GM08714 (cell line): Measurements from ENCODE around the gene FNBP1.

Source experiments
- H3K4me3 ChIP-seq: fragments of 200-500 bp; sonication (Bioruptor generic); 2 replicates; pipeline ENCODE4 v1.5.1; 2014; ENCODE audit warnings: mild to moderate bottlenecking, low read length, inconsistent platforms
- ZNF274 ChIP-seq: IDR thresholded peaks from 2 replicates; pipeline ENCODE4 v1.6.1; 2012; ENCODE audit warnings: mild to moderate bottlenecking, low read depth, low read length

FNBP1 gene

DNA sequence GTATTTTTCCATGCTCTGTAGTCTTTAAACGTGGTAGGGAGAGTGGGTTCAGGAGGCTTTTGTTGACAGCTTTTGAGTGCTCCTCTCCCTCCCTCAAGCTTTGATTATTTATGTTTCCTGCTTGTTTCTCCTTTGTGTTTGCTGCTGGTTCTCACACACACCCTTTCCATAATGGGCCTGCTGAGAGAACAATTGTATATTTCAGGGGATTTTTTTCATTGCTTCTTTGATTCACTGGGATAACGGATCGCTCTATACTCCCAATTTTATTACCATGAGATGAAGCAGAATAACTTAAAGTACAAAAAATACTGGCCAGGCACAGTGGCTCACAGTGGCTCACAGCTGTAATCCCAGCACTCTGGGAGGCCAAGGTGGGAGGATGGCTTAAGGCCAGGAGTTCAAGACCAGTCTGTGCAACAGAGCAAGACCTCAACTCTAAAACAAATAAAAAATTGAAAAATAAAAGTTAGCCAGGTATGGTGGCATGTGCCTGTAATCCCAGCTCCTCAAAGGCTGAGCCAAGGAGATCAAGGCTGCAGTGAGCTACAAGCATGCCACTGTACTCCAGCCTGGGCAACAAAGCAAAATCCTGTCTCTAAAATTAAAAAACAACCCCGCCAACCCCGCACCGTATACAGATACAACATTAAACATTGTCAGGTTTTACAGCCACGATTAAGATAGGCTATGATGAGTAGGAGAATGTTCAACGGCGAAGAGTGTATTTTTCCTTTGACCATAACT, 140.8 kb downstream of the FNBP1 start:
- TF ChIP-seq ZNF274 = no peak
- no peak overlapping the region for H3K4me3 ChIP-seq

DNA sequence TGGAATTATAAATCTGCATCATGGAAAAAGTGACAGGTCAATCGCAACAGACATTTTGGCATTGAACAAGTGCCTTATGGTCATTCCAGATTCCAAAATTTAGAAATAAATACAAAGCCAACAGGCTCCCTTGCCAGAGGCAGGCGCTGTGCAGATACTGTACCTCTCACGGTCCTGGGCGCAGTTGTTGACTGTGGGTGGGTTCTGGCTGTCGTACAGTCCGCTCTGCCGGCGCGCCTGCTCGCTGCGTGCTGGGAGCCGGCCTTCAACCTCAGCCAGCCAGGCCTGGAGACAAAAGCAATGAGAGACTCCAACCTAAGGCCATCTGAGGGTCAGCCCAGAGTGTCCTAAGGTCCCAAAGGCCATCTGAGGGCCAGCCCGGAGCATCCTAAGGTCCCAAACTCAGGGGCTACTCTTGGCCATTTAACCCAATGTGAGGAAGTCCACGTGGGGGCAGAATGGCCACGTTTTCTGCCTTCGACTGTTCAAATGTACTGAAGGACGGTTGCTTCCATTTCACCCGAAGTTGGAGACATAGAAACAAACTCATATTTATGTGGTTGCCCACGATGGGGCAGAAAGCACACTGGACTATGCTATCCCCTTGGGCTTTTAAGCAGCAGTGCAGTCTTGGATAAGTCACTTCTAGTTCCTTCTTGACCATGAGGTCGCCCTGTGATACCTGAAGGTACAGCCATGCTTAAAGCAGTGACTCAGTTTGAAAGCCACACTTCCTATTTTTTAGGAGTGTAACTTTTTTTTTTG, 142.5 kb downstream of the FNBP1 start:
- no peak for TF ChIP-seq ZNF274
- H3K4me3 ChIP-seq = no peak overlapping the region

DNA sequence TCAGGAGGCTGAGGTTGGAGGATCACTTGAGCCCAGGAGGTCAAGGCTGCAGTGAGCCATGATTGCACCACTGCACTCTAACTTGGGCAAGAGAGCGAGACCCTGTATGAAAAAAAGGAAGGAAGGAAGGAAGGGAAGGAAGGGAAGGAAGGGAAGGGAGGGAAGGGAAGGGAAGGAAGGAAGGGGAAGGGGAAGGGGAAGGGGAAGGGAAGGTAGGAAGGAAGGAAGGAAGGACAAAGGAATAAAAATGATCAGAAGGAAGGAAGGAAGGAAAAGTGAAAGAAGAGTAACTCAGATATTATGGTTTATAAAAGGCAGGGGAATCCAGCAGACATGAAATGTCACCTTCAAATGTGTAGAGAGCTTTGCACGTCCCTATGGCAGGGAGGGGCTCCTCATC, 143.4 kb downstream of the FNBP1 start:
- TF ChIP-seq ZNF274 = no peak

DNA sequence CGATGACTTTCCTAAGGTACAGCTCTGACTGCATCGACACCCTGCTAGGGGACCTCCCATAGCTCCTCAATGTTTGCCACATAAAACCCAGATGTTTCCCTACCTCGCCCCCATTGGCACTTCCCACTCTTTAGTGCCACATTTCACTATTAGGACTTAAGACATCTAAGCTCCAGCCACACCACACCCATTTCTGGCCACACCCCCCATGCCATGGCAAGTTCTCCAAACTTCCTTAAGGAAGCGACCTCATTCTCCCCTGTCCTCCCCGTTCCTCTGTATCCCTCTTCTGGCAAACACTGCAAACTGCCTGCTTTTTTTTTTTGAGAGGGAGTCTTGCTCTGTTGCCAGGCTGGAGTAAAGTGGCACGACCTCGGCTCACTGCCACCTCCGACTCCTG, 144.8 kb downstream of the FNBP1 start:
- TF ChIP-seq ZNF274 = no peak
- no peak overlapping the region for H3K4me3 ChIP-seq

More for the DNA sequence above, 143.4 kb downstream of the FNBP1 start:
- H3K4me3 ChIP-seq = no peak overlapping the region

DNA sequence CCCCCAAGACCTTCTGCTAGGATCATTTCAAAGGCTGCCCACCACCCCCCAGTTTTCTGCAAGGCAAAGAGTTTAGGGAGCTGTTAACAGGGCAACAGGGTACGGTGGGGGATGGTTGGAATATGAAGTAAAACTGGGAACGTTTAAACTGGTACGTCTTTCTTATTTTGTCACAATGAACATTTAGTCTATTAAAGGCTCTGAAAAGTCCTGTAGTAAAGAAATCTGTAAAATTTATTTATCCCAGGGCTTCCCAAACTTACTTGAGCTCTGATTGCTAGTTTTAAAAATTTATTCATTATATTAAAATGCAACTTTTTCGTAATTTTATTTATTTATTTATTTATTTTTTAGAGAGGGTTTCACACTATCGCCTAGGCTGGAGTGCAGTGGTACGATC, 145.7 kb downstream of the FNBP1 start:
- TF ChIP-seq ZNF274 = no peak
- H3K4me3 ChIP-seq = no peak overlapping the region

DNA sequence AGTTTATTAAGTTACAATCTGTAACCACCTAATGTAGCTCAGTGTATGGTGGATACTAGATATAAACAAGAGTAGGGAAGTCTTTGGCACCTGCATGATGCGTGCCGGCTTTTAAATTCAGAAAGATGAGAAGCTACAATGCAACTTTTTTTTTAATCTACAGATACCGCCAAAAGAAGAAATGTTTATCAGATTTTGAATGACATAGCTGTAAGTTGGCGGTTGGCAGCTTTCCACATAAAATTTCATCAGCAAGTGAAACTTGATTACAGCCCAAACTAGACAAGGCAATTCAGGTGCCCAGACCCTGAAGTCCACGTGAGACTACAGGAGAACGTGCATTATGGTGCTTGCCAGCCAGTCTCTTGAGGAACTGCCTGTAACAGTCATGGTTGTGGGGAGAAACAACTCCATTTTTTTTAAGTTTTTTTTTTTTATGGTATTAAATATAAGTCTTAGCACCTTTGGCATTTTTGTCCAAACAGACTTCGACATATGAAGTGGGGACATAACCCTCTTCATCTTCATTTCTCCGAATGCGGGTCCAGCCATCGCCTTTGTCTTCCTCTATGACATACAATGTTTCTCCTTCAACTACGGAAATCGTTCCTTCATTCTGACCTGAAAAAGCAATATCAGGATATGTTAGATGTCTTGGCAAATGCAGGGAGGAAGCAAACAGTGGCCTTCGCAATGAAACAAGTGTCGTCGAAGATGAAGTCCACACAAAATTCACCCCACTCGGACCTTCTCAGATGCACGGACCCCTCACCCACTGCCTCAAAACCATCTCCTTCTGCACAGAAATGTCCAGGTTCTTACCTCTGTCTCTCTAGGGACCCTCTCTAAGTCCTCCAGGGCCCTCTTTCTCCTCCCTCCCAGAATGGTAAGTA, 147.4 kb downstream of the FNBP1 start:
- H3K4me3 ChIP-seq = no peak overlapping the region
- TF ChIP-seq ZNF274 = no peak

DNA sequence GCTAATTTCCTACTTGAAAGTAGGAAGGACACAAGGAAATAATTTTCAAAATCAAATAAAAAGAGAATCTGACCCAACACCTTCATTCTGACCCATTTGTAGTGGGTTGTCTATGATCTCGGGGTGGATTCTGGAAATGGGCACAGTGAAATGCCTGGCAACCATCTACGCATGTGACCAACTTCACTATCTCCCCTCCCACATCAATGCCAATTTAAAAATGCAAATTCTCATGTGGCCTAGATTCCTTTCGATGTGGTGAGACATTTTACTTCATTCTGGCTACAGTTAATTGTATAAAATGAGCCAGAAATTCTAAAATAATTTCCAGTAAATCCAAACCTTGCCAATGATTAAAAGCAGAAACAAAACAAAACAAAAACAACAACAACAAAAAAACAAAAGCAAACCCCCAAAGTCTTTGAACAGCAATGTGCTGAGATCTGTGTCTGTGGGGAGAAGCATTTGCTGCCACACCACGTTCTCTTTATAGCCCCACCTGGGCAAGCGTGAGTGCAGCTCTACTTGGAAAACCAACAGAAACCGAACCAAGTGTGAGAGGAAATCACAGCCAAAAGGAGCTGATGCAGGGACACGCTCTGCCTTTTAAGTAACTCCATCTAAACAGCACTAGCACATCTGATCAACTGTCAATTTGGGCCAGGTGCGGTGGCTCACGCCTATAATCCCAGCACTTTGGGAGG, 148.7 kb downstream of the FNBP1 start:
- no peak for TF ChIP-seq ZNF274
- H3K4me3 ChIP-seq = no peak overlapping the region

DNA sequence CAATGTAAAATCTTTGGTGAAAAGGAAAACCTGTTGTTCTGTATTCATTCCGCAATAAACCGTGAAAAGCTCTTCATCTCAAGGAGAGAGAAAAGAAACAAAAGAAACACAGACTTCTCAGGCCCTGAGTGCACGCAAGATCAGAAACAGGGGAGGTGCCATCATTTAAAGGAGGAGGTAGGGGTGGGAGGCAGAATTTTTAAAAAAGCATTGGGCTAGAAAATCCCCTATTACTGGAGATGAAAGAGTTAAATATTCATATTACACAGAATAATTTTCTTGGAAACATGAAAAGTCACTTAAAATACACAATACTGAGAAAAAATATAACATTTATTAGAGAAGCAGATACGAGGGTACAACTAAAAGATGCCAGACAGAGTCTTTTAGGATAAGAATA, 151.4 kb downstream of the FNBP1 start:
- no peak for TF ChIP-seq ZNF274
- H3K4me3 ChIP-seq = peak overlapping the region; percentile 49; the same call in 1 of the 2 replicates

DNA sequence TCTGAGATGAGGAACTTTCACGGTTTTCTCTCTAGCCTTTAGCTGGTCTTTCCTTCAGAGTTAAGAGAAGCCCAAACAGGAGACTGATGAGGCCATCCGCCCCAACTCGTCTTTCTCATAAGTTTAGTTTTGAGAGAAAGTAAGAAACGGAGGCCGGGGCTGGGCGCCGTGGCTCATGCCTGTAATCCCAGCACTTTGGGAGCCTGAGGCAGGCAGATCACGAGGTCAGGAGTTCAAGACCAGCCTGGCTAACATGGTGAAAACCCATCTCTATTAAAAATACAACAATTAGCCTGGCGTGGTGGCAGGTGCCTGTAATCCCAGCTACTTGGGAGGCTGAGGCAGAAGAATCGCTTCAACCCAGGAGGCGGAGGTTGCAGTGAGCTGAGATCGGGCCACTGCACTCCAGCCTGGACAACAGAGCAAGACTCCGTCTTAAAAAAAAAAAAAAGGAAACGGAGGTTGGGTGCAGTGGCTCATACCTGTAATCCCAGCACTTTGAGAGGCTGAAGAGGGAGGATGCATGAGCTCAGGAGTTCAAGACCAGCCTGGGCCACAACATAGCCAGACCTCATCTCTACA, 152.2 kb downstream of the FNBP1 start:
- peak overlapping the region; percentile 49; the same call in 1 of the 2 replicates for H3K4me3 ChIP-seq

DNA sequence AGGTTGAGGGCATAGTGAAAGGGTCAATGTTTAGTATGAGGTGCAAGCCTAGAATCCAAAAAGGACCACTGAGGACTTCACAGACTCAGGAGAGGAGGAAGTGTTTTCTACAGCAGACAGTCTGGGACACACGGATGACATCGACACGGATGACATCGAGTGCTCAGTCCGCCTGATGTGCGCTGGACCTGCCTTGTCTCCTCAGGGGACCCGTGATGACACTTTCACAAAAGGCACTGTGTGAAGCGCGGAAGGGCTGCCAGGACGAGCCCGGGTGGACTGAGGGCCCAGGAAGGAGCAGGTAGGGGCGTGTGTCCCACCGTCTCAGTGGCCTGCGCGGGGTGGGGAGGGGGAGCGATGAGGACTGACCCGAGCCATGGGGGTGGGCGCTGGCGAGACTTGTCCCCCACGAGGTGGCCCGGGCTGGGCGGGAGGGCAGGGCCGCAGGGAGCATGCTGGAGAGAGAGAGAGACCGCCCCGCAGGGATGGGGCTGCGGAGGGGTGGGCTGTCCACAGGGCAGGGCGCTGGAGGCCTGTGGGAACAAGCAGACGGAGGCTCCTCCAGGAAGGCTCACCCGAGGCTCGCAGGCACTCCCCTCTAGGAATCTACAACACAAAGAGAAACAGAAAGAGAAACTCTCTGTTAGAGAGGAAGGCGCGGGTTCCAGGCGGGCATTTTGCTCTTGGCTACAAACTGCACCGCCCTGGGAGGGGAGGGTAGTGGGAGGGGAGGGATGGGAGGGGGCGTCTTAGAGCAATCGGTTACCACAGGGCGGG, 152.9 kb downstream of the FNBP1 start:
- TF ChIP-seq ZNF274 = no peak
- no peak overlapping the region; the same call in 1 of the 2 replicates for H3K4me3 ChIP-seq

DNA sequence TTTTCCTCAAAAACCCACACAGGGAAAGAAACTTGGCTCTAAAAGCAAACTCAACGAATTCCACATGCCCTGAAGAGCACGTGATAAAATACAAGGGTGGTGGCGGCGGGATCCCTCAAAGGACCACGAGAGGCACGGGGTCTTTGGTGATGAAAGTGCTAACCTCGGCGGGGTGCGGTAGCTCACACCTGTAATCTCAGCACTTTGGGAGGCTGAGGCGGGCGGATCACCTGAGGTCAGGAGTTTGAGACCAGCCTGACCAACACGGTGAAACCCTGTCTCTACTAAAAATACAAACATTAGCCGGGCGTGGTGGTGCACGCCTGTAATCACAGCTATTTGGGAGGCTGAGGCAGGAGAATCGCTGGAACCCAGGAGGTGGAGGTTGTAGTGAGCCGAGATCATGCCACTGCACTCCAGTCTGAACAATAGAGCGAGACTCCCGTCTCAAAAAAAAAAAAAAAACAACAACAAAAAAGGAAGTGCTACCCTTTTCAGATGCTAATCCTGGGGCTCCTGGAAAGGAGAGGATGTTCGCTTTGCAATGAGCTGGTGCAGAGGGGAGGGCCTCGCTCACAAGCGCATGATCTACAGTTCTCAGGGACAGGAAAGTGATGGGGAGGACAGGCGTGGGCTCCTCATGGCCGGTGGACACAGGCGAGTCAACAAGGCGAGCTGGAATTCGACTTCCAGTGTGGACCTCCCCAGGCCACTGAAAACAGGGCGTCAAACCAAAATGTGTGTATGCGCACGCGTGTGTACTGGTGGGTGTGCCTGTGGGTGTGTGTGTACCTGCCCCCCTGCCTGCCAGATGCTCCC, 153.7 kb downstream of the FNBP1 start:
- peak overlapping the region; percentile 1; the same call in 1 of the 2 replicates for H3K4me3 ChIP-seq

More for the DNA sequence above, 153.7 kb downstream of the FNBP1 start:
- no peak for TF ChIP-seq ZNF274
